Activated CD8-positive, alpha-beta memory T cell treated with anti-CD3 and anti-CD28 coated beads for 1 hour (primary cell): ENCODE results near the gene ZNF555.
"Not testable (repeated sequence)": the region's sequence is repeated elsewhere in the genome, so short reads cannot be mapped to it uniquely, and the experiment has no call there.

ENCODE experiments used
- DNase-seq, 2 donors: peaks; one replicate each; pipeline ENCODE4 v3.0.0-alpha.2; 2020; ENCODE audit warnings: low read depth in 1 of 2; ENCODE audit errors: extremely low read depth in 1 of 2

Gene ZNF555

DNA sequence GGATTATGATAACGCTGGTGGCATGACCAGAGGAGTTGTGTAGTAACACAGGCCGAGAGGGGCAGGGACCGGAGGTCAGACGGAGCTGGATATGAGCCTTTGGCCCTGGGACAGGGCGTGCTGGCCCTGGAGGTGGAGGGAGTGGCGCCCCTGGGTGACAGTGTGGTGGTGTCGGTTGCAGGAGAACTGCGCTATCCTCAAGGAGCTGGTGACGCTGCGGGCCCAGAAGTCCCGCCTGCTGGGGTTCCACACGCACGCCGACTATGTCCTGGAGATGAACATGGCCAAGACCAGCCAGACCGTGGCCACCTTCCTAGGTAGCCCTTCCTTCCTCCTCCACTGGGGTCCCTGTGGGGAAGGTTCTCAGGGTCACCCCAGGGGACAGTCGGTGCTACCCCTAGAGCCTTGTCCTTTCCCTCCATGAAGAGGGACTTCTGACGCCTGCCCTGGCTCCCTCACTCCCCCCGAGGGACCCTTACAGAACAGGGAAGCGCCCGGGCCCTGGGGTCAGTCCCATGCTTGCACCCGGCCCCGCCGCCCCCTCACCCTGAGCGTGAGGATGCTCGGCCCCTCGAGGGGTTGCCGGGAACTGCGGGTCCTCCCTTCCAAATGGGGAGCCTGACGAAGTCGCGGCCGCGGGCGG, 34.4 kb upstream of the ZNF555 start:
- no peak for DNase-seq

GRCh38 chr19:2807379-2808128, 33.7 kb upstream of the ZNF555 start:
- DNase-seq = no peak

DNA sequence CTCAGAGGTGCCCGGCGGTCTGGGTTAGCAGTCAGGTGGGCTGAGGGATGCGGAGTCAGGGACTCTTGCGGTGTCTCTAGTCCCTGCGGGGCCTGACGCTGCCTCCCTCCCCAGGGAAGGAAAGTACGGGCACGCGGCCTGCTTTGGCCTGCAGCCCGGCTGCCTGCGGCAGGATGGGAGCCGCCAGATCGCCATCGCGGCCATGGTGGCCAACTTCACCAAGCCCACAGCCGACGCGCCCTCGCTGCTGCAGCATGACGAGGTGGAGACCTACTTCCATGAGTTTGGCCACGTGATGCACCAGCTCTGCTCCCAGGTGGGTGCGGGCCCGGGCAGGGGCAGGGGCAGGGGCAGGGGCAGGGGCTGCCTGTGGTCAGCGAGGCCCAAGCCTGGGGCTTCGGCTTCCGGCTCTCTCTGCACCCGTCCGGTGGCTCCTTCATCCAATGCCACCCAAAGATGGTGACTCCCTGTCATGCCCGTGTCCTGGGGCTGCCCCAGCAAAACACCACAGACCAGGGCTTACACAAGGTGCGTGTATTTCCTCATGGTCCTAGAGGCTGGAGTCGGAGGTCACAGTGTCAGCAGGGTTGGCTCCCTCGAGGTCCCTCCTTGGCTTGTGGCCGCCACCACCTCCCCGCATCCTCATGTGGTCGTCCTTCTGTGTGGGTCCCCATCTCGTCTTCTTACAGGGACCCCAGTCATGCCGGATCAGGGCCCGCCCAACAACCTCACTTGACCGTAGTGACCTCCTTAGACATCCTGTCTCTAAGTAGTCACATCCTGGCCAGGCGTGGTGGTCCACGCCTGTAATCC, 32.9 kb upstream of the ZNF555 start:
- DNase-seq = no peak

GRCh38 chr19:2809387-2810140, 31.7 kb upstream of the ZNF555 start:
- no peak for DNase-seq

DNA sequence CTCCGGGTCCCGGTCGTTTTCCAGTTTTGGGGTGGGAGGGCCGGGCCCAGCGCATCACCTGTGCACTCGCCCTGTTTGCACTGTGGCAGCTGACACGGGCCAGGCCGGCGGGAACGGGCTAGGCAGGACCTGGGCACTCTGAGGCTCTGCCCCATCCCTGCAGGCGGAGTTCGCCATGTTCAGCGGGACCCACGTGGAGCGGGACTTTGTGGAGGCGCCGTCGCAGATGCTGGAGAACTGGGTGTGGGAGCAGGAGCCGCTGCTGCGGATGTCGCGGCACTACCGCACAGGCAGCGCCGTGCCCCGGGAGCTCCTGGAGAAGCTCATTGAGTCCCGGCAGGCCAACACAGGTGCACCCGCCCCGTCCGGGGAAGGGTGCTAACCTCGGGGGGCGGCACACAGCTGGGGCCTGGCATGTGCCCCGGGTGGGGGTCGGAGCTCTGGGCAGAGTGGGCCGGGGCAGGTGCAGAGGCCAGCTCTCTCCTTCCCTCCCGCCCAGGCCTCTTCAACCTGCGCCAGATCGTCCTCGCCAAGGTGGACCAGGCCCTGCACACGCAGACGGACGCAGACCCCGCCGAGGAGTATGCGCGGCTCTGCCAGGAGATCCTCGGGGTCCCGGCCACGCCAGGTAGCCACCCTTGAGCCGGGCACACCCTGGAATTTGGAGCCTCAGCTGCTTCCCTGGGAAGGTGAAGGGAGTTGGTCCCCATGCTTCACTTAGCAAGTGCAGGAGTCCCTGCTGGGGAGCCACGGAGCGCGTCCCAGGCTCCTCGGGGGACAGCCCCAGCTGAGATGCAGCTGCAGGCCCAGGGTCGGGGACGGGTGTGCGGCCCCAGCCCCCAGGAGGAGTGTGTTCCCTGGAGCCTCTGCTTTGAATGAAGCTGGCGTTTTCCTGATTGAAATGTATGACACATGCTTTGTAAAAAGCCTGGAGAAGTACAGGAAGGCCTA, 30.9 kb upstream of the ZNF555 start:
- no peak for DNase-seq

DNA sequence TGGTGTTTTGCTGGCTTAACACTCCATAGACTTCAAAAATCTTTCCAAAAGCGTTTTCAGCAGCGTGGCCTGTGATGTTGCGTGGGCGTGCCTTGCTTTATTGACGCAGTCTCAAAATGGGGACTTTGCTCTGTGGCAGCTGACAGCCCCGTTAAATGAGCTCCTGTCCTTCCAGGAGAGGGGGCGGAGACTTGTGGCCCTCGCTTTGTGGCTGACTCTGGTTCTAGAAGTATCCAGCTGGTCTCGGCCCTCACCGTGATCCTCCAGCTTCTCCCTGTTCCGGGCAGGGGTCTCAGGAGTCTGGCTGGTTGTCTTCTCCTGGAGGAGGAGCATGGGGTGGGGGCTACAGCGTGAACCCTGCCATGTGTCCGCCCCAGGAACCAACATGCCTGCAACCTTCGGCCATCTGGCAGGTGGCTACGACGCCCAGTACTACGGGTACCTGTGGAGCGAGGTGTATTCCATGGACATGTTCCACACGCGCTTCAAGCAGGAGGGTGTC, 30.0 kb upstream of the ZNF555 start:
- DNase-seq = no peak

GRCh38 chr19:2811735-2812413, 29.4 kb upstream of the ZNF555 start:
- DNase-seq = no peak

DNA sequence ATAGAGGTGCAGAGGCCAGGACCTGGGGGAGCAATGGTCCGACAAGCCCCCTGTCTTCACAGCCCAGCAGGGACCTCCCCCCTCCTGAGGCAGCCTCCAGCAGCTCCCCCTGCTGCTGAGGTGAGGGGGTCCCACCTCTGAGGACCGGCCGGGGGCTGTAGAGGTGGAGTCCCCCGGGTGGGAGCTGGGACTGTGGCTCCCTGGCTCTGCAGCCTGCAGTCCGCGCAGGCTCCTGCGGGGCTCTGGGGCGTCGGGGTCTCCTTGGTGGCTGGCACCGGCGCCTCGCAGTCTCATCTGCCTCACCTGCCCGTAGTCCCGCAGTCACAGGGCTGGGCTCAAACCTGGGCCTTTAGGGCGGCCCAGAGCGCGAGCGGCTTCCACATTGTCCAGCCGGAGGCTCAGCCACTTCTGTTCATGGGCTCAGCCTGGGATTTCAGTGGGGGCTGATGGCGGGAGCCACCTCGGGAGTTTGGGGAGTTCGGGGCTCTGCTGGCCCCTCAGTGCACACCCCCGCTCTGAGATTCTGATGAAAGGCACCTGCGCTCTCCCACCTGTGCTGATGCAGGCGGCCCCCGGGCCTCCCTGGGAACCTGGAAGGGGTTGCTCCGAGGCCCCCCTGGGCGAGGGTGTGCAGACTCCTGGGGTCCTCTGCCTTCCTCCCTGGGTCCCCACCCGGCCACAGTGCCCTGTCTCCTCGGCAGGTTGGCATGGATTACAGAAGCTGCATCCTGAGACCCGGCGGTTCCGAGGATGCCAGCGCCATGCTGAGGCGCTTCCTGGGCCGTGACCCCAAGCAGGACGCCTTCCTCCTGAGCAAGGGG, 28.7 kb upstream of the ZNF555 start:
- DNase-seq = no peak

DNA sequence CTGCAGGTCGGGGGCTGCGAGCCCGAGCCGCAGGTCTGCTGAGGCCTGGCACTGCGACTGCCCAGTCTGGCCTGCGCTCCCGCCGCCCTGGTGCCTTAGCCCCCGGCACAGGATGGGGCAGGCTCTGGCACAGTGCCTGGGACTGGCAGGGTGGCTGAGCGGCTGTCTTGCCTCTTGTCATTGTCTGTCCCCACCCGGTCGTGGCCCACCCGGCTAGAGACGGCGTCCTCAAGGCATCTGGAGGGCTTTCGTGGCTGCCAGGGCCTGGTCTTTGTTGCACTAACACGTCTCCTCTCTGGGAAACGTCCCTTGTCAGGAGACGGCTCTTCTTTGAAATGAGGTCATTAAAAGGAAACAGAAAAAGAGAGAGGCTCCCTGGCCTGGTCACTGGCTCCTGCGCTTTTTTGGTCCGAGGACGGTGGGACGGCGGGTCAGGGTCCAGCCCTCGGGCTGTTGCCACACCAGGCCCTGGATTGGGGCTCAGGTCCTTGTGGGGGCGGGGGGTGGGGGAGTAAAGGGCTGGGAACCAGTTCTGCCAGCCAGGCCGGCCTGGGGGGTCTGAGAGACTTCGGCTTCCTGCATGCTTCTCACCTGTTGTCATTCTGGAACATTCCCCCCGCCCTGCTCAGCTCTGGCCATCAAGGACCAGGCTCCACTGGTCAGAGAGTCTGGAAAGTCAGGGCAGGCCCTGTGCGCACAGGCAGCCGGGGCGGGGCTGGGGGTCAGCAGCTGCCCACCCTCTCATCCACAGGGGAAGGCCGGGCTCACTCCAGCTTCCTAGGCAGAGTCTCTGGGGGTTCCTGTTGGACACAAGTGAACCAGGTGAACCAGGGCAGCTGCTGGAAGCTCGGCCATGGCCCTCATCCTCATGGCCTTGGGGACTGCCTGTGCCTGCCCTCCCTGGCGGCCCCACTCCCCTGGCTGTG, 27.8 kb upstream of the ZNF555 start:
- DNase-seq = no peak

- DNase-seq = no peak
Measured at GRCh38 chr19:2814426-2814825, 26.8 kb upstream of the ZNF555 start.

DNA sequence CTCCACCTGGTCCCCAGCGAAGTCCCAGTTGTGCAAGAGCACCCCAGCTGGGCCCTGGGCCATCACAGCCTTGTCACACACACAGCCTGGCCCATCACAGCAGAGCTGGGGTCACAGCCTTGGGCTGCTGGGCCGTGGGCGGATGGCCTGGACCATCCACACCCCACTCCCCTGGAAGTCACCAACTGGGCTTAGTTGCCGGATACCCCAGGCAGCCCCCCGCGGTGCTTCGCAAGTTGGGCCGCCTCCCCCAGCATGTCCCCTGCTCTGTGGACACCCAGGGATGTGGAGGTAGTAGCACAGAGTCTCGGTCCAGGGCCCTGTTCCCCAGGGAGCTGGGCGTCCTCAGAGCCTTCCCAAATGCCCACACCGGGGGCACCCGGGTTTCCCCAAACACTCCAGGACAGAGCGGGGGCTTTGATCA, 26.1 kb upstream of the ZNF555 start:
- no peak for DNase-seq

- DNase-seq = no peak
Measured at GRCh38 chr19:2815923-2816322, 25.4 kb upstream of the ZNF555 start.

DNA sequence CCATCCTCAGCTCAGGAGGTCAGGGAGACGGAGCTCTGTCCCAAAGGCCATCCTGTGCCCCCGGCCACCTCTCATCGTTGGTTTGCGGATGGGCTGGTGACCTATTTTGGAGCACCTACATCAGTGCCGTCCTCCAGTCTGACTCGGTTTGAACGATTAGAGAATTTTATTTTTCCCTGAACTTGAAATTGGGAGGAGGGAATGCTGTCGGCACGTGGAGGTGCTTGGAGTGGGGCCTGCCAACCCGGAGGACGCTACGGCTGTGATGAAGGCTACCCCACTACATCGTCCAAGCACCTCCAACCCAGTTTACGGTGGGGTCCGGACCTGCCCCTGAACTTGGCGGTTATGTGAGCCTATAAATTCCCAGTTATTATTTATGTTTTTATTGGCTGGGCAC, 24.6 kb upstream of the ZNF555 start:
- DNase-seq = no peak

DNA sequence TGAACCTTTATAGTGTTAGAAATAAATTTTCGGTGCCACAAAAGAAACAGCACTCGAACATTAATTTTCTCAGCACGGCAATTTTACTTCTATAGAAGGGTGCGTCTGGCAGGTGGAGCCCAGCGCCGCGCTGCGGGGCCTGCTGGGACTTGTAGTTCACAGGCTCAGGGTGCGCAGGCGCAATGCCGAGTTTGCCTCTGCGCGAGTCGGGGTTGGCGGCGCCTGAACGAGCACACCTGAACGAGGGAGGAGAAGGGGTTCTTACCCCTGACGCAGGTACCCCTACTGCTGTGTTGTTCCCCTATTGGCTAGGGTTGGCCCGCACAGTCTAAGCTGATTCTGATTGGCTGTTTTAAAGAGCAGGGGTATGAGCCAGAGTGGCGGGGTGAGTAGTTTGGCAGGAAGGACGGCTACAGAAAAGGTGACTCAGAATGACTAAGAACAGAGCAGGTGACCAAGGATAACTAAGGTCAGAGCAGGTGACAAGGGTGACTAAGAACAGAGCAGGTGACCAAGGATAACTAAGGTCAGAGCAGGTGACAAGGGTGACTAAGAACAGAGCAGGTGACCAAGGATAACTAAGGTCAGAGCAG, 23.9 kb upstream of the ZNF555 start:
- not testable (repeated sequence) for DNase-seq

DNA sequence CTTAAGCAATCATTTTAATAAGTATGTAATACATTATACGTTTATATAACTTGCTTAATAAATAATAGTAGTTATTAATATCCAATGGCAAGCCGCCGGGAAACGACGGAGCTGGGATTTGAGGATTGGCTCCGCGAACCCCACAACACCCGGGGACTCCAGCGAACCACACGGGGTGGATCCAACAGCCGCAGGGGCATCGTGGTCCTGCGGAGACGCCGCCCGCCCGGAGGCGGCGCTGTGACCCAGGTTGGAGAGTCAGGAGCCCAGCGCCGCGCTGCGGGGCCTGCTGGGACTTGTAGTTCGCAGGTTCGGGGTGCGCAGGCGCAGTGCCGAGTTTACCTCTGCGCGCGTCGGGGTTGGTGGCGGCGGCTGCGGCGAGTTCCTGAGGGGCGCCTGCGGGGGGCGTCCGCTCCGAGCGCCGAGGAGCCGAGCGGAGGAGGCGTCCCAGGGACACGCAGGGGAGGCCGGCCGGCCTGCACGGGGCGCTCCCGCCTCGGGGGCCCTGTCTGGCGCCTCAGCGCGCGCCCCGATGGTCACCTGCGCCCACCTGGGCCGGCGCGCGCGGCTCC, 21.6 kb upstream of the ZNF555 start, which contains the start of gene ZNF554:
TSS of gene ZNF554 (plus strand) at position 329 of the 572 bp plus-strand sequence. CDS start at position 533, 204 bp downstream.
- DNase-seq = peak; percentile 97 to 99

DNA sequence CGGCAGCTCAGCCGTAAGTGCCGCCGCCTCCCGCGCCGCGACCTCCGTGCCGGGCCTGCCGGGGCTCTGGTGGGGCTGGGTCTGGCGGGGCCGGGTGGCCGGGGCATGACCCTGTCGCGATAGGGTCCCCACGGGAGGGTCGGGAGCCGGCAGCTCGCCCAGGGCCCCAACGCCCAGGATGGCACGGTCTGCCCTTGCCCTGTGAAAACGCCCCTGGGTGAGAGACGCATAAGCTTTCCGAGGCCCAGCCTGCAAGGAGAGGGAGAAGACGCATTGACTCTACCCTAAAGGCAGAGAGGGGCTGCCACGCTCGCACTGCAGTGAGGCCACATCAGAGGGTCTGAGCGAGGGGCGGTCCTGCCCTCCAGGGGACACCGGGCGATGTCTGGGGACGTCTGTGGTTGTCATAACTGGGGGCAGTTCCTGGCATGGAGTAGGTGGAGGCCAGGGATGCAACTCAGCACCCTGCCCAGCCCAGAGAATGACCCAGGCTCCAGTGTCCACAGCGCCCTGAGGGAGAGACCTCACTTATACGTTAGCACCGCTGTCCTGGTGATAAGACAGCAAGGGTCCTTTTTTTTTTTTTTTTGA, 21.1 kb upstream of the ZNF555 start:
- no peak for DNase-seq
